Astrocyte (in vitro differentiated cells and primary cell): ENCODE data around the gene CPNE4. TPM values are rescaled to one million over a fixed set of nuclear protein-coding genes. Genes with fewer than 3 reads are reported as not detected.

Source experiments
- DNase-seq: peaks from one replicate; pipeline ENCODE4 v3.0.0-alpha.2; 2010; ENCODE audit warnings: low read depth
- FAIRE-seq: peaks from 2 replicates; lab custom pipeline; 2011; peaks lifted over from hg19 to GRCh38; lab: Jason Lieb, UNC
- H2AFZ ChIP-seq: 2 replicates; pipeline ENCODE4 v1.6.0; 2012; ENCODE audit warnings: low read depth, low read length, inconsistent platforms
- H3K27ac ChIP-seq: 2 replicates; pipeline ENCODE4 v1.5.1; 2011; ENCODE audit warnings: low read depth, low read length, inconsistent platforms
- H3K27me3 ChIP-seq: 2 replicates; pipeline ENCODE4 v1.6.0; 2011; ENCODE audit warnings: low read length, inconsistent platforms; ENCODE audit not compliant: insufficient read depth
- H3K36me3 ChIP-seq: 2 replicates; pipeline ENCODE4 v1.5.1; 2011; ENCODE audit warnings: low read length, inconsistent platforms; ENCODE audit not compliant: insufficient read depth
- H3K4me1 ChIP-seq: 2 replicates; pipeline ENCODE4 v1.5.1; 2011; ENCODE audit warnings: low read length, inconsistent platforms; ENCODE audit not compliant: insufficient read depth
- H3K4me2 ChIP-seq: 2 replicates; pipeline ENCODE4 v1.6.0; 2012; ENCODE audit warnings: low read length, inconsistent platforms
- H3K4me3 ChIP-seq: 2 replicates; pipeline ENCODE4 v1.5.1; 2011; ENCODE audit warnings: low read depth, mild to moderate bottlenecking, low read length, inconsistent platforms; ENCODE audit not compliant: insufficient read depth
- H3K79me2 ChIP-seq: 2 replicates; pipeline ENCODE4 v1.6.0; 2012; ENCODE audit warnings: mild to moderate bottlenecking, low read length, inconsistent platforms; ENCODE audit not compliant: insufficient read depth
- H3K9ac ChIP-seq: 2 replicates; pipeline ENCODE4 v1.6.0; 2012; ENCODE audit warnings: mild to moderate bottlenecking, low read length, inconsistent platforms
- H3K9me3 ChIP-seq: 2 replicates; pipeline ENCODE4 v1.5.1; 2012; ENCODE audit warnings: low read depth, mild to moderate bottlenecking, low read length, inconsistent platforms; ENCODE audit not compliant: insufficient read depth
- H4K20me1 ChIP-seq: 2 replicates; pipeline ENCODE4 v1.6.0; 2012; ENCODE audit warnings: low read length, inconsistent platforms; ENCODE audit not compliant: insufficient read depth
- H3K27ac Mint-ChIP-seq: one replicate; pipeline ENCODE4 v1.8.0; 2021; ENCODE audit warnings: mild to moderate bottlenecking, mixed read lengths; ENCODE audit not compliant: unreplicated experiment
- H3K27me3 Mint-ChIP-seq: one replicate; pipeline ENCODE4 v1.8.0; 2021; ENCODE audit warnings: low read depth, mixed read lengths; ENCODE audit not compliant: unreplicated experiment
- H3K36me3 Mint-ChIP-seq: one replicate; pipeline ENCODE4 v1.8.0; 2021; ENCODE audit warnings: low read depth, mixed read lengths; ENCODE audit not compliant: unreplicated experiment
- H3K4me1 Mint-ChIP-seq: one replicate; pipeline ENCODE4 v1.8.0; 2021; ENCODE audit warnings: low read depth, mixed read lengths; ENCODE audit not compliant: unreplicated experiment
- H3K4me3 Mint-ChIP-seq: one replicate; pipeline ENCODE4 v1.8.0; 2021; ENCODE audit warnings: mild to moderate bottlenecking, moderate library complexity, mixed read lengths; ENCODE audit not compliant: unreplicated experiment
- H3K9me3 Mint-ChIP-seq: one replicate; pipeline ENCODE4 v1.8.0; 2021; ENCODE audit warnings: mild to moderate bottlenecking, mixed read lengths; ENCODE audit not compliant: unreplicated experiment
- CTCF ChIP-seq: IDR thresholded peaks from 2 replicates; pipeline ENCODE4 v1.5.1; 2011; ENCODE audit warnings: low read depth, mild to moderate bottlenecking, inconsistent platforms, low read length, moderate library complexity; ENCODE audit not compliant: insufficient read depth
- EZH2 ChIP-seq: IDR thresholded peaks from 2 replicates; pipeline ENCODE4 v1.6.1; 2012; ENCODE audit warnings: mild to moderate bottlenecking, low read length, inconsistent platforms; ENCODE audit not compliant: insufficient read depth
- total RNA-seq: library from RNA; stranded (reverse); gene quantifications from 2 replicates; pipeline ENCODE4 v1.2.1, GENCODE V29; 2021

CPNE4 gene
- total RNA-seq, 1 donor from 2014 or later, result 0.68 TPM

GRCh38 chr3:131762981-131763564 is 271.7 kb downstream of the CPNE4 start:
- no peaks in the 10 kb centered on the region for H3K27me3 Mint-ChIP-seq
- Histone ChIP-seq H3K27ac (no peak overlapping the region), H3K9me3 (no peaks in the 10 kb centered on the region), H3K36me3 (no peaks in the 10 kb centered on the region), H3K4me2 (no peak overlapping the region), H3K4me3 (no peak overlapping the region), H3K4me1 (no peaks in the 10 kb centered on the region), H4K20me1 (no peaks in the 10 kb centered on the region), H2AFZ (no peak overlapping the region), H3K79me2 (no peaks in the 10 kb centered on the region), H3K27me3 (no peaks in the 10 kb centered on the region), H3K9ac (no peak overlapping the region)
- FAIRE-seq (no peak), DNase-seq (no peak)
- no peak overlapping the region for H3K27ac Mint-ChIP-seq
- no peak overlapping the region for H3K4me3 Mint-ChIP-seq
- H3K9me3 Mint-ChIP-seq, result peaks cover 2% of the 10 kb centered on the region
- no peaks in the 10 kb centered on the region for H3K36me3 Mint-ChIP-seq
- H3K4me1 Mint-ChIP-seq, result no peaks in the 10 kb centered on the region
- TF ChIP-seq CTCF (no peak), EZH2 (no peak)

DNA sequence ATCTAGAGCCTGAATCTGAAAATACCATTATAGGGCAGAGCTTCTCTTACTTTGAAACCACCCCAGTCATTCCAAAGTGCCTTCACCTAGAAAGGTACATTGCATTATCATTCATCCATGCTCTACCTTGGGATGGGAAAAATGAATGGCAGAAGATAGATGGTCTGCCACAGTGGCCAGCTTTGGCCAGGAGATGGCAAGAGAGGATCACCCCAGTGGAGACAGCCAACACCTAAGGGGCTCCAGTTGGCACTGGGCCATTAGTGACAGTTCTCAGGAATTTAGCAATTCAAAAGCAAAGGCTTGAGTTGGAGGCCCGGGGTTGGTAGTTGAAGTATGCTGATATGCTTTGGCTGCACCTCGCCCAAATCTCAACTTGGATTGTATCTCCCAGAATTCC is 278.4 kb downstream of the CPNE4 start:
- Mint-ChIP-seq H3K27ac (no peak overlapping the region), H3K4me1 (no peaks in the 10 kb centered on the region), H3K4me3 (no peak overlapping the region), H3K27me3 (no peaks in the 10 kb centered on the region), H3K36me3 (no peaks in the 10 kb centered on the region), H3K9me3 (peaks cover 2% of the 10 kb centered on the region)
- no peak overlapping the region for H2AFZ ChIP-seq
- no peaks in the 10 kb centered on the region for H3K9me3 ChIP-seq
- no peak for DNase-seq
- no peak overlapping the region for H3K9ac ChIP-seq
- no peak for FAIRE-seq
- no peaks in the 10 kb centered on the region for H3K27me3 ChIP-seq
- H3K36me3 ChIP-seq, result no peaks in the 10 kb centered on the region
- no peaks in the 10 kb centered on the region for H4K20me1 ChIP-seq
- no peak overlapping the region for H3K4me3 ChIP-seq
- H3K4me2 ChIP-seq, result no peak overlapping the region
- TF ChIP-seq EZH2, result no peak
- no peak for TF ChIP-seq CTCF
- no peaks in the 10 kb centered on the region for H3K4me1 ChIP-seq
- no peak overlapping the region for H3K27ac ChIP-seq
- no peaks in the 10 kb centered on the region for H3K79me2 ChIP-seq

DNA sequence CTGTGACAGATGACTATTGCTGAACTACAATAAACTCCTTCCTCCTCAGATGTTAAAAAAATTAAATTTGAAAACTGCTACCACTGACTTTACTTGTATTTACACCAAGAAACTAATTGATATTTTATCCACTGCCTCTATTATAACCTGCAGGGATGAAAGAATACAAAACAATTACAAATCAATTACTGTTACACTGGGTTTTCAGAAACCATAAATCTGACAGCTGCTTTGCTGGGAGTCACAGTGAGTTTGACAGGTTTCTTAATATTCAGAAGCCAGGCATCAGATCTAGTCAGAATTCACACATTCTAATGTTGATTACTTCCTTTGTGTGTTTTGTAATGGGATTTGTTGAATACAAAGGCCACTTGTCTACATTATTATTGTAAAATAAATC is 279.4 kb downstream of the CPNE4 start:
- Histone ChIP-seq H3K27me3 (no peaks in the 10 kb centered on the region), H3K4me2 (no peak overlapping the region), H3K9ac (no peak overlapping the region), H3K9me3 (no peaks in the 10 kb centered on the region), H3K4me3 (no peak overlapping the region), H2AFZ (no peak overlapping the region), H3K4me1 (no peaks in the 10 kb centered on the region), H3K27ac (no peak overlapping the region), H3K36me3 (no peaks in the 10 kb centered on the region), H4K20me1 (no peaks in the 10 kb centered on the region), H3K79me2 (no peaks in the 10 kb centered on the region)
- no peak for DNase-seq
- no peaks in the 10 kb centered on the region for H3K4me1 Mint-ChIP-seq
- H3K27ac Mint-ChIP-seq, result no peak overlapping the region
- no peak overlapping the region for H3K4me3 Mint-ChIP-seq
- no peak for FAIRE-seq
- peaks cover 2% of the 10 kb centered on the region for H3K9me3 Mint-ChIP-seq
- H3K36me3 Mint-ChIP-seq, result no peaks in the 10 kb centered on the region
- no peaks in the 10 kb centered on the region for H3K27me3 Mint-ChIP-seq
- no peak for TF ChIP-seq CTCF
- TF ChIP-seq EZH2, result no peak
